Measurements from ENCODE around the gene SCN10A. TPM values are rescaled to one million over a fixed set of nuclear protein-coding genes. Genes with fewer than 3 reads are reported as not detected.

Gene SCN10A
- total and polyA plus RNA-seq, 2 experiments from 2014 or later = 0.03 TPM; not detected in 1

DNA sequence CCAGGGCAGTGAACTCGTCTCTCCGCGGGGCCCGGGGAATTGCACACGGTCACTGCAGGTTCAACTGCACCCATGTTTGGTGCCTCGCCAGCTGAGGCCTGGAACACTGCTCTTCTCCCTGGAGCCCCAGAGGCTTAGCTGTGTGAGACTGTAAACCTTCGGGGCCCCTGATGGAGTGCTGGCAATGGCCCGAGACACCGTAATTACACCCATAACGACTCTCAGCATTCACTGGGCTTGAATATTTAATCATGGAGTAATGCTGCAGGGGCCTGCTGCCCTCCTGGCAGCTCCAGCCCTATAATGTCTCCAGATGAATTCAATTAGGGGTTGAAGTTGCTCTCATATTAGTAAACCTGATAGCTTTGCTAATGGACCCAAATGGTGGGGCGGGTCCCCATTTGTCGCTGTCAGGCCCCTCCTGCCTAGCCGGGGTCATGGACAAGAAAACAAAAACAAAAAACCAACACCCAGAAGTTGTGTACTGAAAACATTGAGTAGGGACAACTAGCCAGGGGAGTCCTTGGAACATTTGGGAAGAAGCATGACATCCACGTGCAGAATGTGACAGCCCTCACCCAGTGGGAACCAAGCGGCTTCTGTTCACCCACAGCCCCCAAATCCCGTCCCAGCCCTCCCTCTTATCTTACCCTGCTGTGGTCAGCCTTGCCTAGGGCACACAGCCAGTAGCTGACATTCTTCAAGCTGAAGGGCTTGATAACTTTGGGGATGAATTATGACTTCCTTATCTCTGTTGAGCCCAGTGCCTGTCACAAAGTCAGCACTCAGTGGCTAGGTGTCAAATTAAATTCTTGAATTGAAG lies 92.2 kb downstream of the SCN10A start:
- Histone ChIP-seq H4K20me1 (replicated peaks; ENCODE audit: insufficient read depth) (no peaks in the 10 kb centered on the region), H3K79me2 (replicated peaks; ENCODE audit: insufficient read depth) (no peaks in the 10 kb centered on the region), H2AFZ (no peak overlapping the region), H3F3A (replicated peaks; ENCODE audit: low read depth) (no peaks in the 10 kb centered on the region), H3K36me3 (ENCODE audit: insufficient read depth) (no peaks in the 10 kb centered on the region), H3K27ac (ENCODE audit: low read depth) (no peak overlapping the region), H3K9me2 (ENCODE audit: insufficient read depth) (no peaks in the 10 kb centered on the region; the same call in 1 of the 2 replicates), H3K4me3 (no peak overlapping the region), H3K4me2 (no peak overlapping the region), H3K4me1 (ENCODE audit: insufficient read depth) (peaks cover 17% of the 10 kb centered on the region), H3K27me3 (ENCODE audit: insufficient read depth) (no peaks in the 10 kb centered on the region)
- Mint-ChIP-seq H3K9me3 (no peaks in the 10 kb centered on the region), H3K36me3 (ENCODE audit: low read depth) (no peaks in the 10 kb centered on the region), H3K27me3 (ENCODE audit: insufficient read depth, low read depth, poor library complexity) (peaks cover 4% of the 10 kb centered on the region), H3K4me3 (no peak overlapping the region), H3K4me1 (peaks cover 24% of the 10 kb centered on the region), H3K27ac (no peak overlapping the region)
- no peak for TF ChIP-seq EZH2 (IDR thresholded peaks at IDR 0.05; ENCODE audit: low read depth, unreplicated experiment)
- TF ChIP-seq, protein P1, sequence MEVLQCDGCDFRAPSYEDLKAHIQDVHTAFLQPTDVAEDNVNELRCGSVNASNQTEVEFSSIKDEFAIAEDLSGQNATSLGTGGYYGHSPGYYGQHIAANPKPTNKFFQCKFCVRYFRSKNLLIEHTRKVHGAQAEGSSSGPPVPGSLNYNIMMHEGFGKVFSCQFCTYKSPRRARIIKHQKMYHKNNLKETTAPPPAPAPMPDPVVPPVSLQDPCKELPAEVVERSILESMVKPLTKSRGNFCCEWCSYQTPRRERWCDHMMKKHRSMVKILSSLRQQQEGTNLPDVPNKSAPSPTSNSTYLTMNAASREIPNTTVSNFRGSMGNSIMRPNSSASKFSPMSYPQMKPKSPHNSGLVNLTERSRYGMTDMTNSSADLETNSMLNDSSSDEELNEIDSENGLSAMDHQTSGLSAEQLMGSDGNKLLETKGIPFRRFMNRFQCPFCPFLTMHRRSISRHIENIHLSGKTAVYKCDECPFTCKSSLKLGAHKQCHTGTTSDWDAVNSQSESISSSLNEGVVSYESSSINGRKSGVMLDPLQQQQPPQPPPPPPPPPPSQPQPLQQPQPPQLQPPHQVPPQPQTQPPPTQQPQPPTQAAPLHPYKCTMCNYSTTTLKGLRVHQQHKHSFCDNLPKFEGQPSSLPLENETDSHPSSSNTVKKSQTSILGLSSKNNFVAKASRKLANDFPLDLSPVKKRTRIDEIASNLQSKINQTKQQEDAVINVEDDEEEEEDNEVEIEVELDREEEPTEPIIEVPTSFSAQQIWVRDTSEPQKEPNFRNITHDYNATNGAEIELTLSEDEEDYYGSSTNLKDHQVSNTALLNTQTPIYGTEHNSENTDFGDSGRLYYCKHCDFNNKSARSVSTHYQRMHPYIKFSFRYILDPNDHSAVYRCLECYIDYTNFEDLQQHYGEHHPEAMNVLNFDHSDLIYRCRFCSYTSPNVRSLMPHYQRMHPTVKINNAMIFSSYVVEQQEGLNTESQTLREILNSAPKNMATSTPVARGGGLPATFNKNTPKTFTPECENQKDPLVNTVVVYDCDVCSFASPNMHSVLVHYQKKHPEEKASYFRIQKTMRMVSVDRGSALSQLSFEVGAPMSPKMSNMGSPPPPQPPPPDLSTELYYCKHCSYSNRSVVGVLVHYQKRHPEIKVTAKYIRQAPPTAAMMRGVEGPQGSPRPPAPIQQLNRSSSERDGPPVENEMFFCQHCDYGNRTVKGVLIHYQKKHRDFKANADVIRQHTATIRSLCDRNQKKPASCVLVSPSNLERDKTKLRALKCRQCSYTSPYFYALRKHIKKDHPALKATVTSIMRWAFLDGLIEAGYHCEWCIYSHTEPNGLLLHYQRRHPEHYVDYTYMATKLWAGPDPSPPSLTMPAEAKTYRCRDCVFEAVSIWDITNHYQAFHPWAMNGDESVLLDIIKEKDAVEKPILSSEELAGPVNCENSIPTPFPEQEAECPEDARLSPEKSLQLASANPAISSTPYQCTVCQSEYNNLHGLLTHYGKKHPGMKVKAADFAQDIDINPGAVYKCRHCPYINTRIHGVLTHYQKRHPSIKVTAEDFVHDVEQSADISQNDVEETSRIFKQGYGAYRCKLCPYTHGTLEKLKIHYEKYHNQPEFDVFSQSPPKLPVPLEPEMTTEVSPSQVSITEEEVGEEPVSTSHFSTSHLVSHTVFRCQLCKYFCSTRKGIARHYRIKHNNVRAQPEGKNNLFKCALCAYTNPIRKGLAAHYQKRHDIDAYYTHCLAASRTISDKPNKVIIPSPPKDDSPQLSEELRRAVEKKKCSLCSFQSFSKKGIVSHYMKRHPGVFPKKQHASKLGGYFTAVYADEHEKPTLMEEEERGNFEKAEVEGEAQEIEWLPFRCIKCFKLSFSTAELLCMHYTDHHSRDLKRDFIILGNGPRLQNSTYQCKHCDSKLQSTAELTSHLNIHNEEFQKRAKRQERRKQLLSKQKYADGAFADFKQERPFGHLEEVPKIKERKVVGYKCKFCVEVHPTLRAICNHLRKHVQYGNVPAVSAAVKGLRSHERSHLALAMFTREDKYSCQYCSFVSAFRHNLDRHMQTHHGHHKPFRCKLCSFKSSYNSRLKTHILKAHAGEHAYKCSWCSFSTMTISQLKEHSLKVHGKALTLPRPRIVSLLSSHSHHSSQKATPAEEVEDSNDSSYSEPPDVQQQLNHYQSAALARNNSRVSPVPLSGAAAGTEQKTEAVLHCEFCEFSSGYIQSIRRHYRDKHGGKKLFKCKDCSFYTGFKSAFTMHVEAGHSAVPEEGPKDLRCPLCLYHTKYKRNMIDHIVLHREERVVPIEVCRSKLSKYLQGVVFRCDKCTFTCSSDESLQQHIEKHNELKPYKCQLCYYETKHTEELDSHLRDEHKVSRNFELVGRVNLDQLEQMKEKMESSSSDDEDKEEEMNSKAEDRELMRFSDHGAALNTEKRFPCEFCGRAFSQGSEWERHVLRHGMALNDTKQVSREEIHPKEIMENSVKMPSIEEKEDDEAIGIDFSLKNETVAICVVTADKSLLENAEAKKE (CRISPR knock-in tag; IDR thresholded peaks at IDR 0.05) = no peak
- TF ChIP-seq, protein P2, sequence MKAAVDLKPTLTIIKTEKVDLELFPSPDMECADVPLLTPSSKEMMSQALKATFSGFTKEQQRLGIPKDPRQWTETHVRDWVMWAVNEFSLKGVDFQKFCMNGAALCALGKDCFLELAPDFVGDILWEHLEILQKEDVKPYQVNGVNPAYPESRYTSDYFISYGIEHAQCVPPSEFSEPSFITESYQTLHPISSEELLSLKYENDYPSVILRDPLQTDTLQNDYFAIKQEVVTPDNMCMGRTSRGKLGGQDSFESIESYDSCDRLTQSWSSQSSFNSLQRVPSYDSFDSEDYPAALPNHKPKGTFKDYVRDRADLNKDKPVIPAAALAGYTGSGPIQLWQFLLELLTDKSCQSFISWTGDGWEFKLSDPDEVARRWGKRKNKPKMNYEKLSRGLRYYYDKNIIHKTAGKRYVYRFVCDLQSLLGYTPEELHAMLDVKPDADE (IDR thresholded peaks at IDR 0.05) = no peak
- TF ChIP-seq, protein P3, sequence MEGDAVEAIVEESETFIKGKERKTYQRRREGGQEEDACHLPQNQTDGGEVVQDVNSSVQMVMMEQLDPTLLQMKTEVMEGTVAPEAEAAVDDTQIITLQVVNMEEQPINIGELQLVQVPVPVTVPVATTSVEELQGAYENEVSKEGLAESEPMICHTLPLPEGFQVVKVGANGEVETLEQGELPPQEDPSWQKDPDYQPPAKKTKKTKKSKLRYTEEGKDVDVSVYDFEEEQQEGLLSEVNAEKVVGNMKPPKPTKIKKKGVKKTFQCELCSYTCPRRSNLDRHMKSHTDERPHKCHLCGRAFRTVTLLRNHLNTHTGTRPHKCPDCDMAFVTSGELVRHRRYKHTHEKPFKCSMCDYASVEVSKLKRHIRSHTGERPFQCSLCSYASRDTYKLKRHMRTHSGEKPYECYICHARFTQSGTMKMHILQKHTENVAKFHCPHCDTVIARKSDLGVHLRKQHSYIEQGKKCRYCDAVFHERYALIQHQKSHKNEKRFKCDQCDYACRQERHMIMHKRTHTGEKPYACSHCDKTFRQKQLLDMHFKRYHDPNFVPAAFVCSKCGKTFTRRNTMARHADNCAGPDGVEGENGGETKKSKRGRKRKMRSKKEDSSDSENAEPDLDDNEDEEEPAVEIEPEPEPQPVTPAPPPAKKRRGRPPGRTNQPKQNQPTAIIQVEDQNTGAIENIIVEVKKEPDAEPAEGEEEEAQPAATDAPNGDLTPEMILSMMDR (conservative IDR thresholded peaks at IDR 0.05; ENCODE audit: low read depth in 2 of 2) = no peak
- no peak for TF ChIP-seq CREB1 (CRISPR knock-in tag; IDR thresholded peaks at IDR 0.05; ENCODE audit: low read depth)
- TF ChIP-seq JUNB (IDR thresholded peaks at IDR 0.05; ENCODE audit: unreplicated experiment) = no peak
- TF ChIP-seq STAT1 (IDR thresholded peaks at IDR 0.05; ENCODE audit: unreplicated experiment) = no peak
- TF ChIP-seq ZNF114 (CRISPR knock-in tag; IDR thresholded peaks at IDR 0.05) = no peak
- TF ChIP-seq NANOG (IDR thresholded peaks at IDR 0.05; ENCODE audit: borderline replicate concordance) = no peak
- DNase-seq (ENCODE audit: low spot score) = no peak
- no peak for ATAC-seq
